Endothelial cell of umbilical vein (primary cell): ENCODE measurements around the gene MAPK11. TPM values are rescaled to one million over a fixed set of nuclear protein-coding genes. Genes with fewer than 3 reads are reported as not detected.

ENCODE experiments used
- BruUV-seq: library from RNA; stranded (reverse); fragments of 400-500 nt; replicated peaks from 2 replicates; lab custom pipeline; 2021; lab: Mats Ljungman, UMichigan
- CTCF ChIA-PET: fragments of 300-600, 350-600 bp; sonication (Branson Sonifier 250); formaldehyde crosslinking; loops from one replicate; lab custom pipeline; 2021; ENCODE audit warnings: antibody characterized with exemption, inconsistent platforms; lab: Charles Lee
- POLR2A ChIA-PET: fragments of 300-600, 350-600 bp; sonication (Branson Sonifier 250); formaldehyde crosslinking; loops from one replicate; lab custom pipeline; 2021; ENCODE audit warnings: antibody characterized with exemption, inconsistent platforms; lab: Charles Lee
- DNase-seq: peaks from one replicate; pipeline ENCODE4 v3.0.0-alpha.2; 2011; ENCODE audit warnings: low read depth, low spot score
- FAIRE-seq: peaks from 2 replicates; lab custom pipeline; 2011; peaks lifted over from hg19 to GRCh38; lab: Jason Lieb, UNC
- H2AFZ ChIP-seq: 2 replicates; pipeline ENCODE4 v1.6.0; 2012; ENCODE audit warnings: low read depth, low read length, control low read depth, inconsistent platforms
- H3K27ac ChIP-seq: 2 replicates; pipeline ENCODE4 v1.5.1; 2011; ENCODE audit warnings: low read depth, mild to moderate bottlenecking, control low read depth, low read length, moderate library complexity; ENCODE audit not compliant: insufficient read depth
- H3K27me3 ChIP-seq, 2 experiments: 2 replicates each; pipeline versions ENCODE4 v1.6.0 to v1.6.1; 2011; ENCODE audit warnings: low read length in 2 of 2, mixed read lengths in 1 of 2; ENCODE audit not compliant: control insufficient read depth in 2 of 2, insufficient read depth in 2 of 2
- H3K36me3 ChIP-seq, 2 experiments: 2 replicates in 1 of 2; 3 replicates in 1 of 2; pipeline ENCODE4 v1.5.1; 2011; ENCODE audit warnings: low read length in 2 of 2, mild to moderate bottlenecking in 1 of 2, moderate library complexity in 1 of 2; ENCODE audit not compliant: control insufficient read depth in 2 of 2, insufficient read depth in 2 of 2; ENCODE audit errors: extremely low read depth in 1 of 2
- H3K4me1 ChIP-seq: 3 replicates; pipeline ENCODE4 v1.5.1; 2011; ENCODE audit warnings: mild to moderate bottlenecking, low read length; ENCODE audit not compliant: control insufficient read depth, insufficient read depth; ENCODE audit errors: extremely low read depth
- H3K4me2 ChIP-seq: 2 replicates; pipeline ENCODE4 v1.6.1; 2011; ENCODE audit warnings: low read length, control low read depth, mixed read lengths; ENCODE audit not compliant: insufficient read depth
- H3K4me3 ChIP-seq, 3 experiments: fragments of 200-600 bp in 1 of 3; sonication (generic), shearing (Covaris generic) in 1 of 3; replicated peaks in 1 of 3; 2 replicates each; pipeline ENCODE4 v1.5.1; 2011 to 2016; ENCODE audit warnings: control low read depth in 3 of 3, low read length in 3 of 3, mild to moderate bottlenecking in 2 of 3, inconsistent platforms in 1 of 3, low read depth in 1 of 3, moderate library complexity in 1 of 3; ENCODE audit not compliant: insufficient read depth in 1 of 3
- H3K79me2 ChIP-seq: 2 replicates; pipeline ENCODE4 v1.6.0; 2012; ENCODE audit warnings: low read length, inconsistent platforms; ENCODE audit not compliant: control insufficient read depth, insufficient read depth
- H3K9ac ChIP-seq: replicated peaks from 2 replicates; pipeline ENCODE3; 2011; ENCODE audit warnings: low read length, control low read depth; ENCODE audit not compliant: insufficient read depth; ENCODE audit errors: extremely low read depth
- H3K9me1 ChIP-seq: replicated peaks from 3 replicates; pipeline ENCODE4 v1.6.0; 2011; ENCODE audit warnings: mild to moderate bottlenecking, low read length; ENCODE audit not compliant: control insufficient read depth, insufficient read depth; ENCODE audit errors: extremely low read depth
- H3K9me3 ChIP-seq: replicated peaks from 2 replicates; pipeline ENCODE4 v1.5.1; 2012; ENCODE audit warnings: low read length, inconsistent platforms; ENCODE audit not compliant: control insufficient read depth, insufficient read depth
- H4K20me1 ChIP-seq: replicated peaks from 2 replicates; pipeline ENCODE3; 2011; ENCODE audit warnings: mild to moderate bottlenecking, low read length; ENCODE audit not compliant: control insufficient read depth, insufficient read depth; ENCODE audit errors: extremely low read depth
- CTCF ChIP-seq, 2 donors: IDR thresholded peaks; 1 replicate in 1 of 2; 2 replicates in 1 of 2; pipeline ENCODE4 v1.5.1; 2011; ENCODE audit warnings: low read length in 2 of 2, mild to moderate bottlenecking in 2 of 2, moderate library complexity in 2 of 2, control low read depth in 1 of 2, inconsistent platforms in 1 of 2, low read depth in 1 of 2; ENCODE audit not compliant: insufficient read depth in 1 of 2; ENCODE audit errors: extremely low read depth in 1 of 2
- EZH2 ChIP-seq: IDR thresholded peaks from 2 replicates; pipeline ENCODE4 v1.6.1; 2012; ENCODE audit warnings: borderline replicate concordance, low read depth, mild to moderate bottlenecking, moderate library complexity, low read length, inconsistent platforms; ENCODE audit not compliant: severe bottlenecking
- FOS ChIP-seq: IDR thresholded peaks from 2 replicates; pipeline ENCODE4 v1.6.1; 2011; ENCODE audit warnings: mild to moderate bottlenecking, low read length, moderate library complexity, borderline replicate concordance; ENCODE audit not compliant: insufficient read depth
- GATA2 ChIP-seq: IDR thresholded peaks from 2 replicates; pipeline ENCODE4 v1.7.0; 2011; ENCODE audit warnings: low read depth, mild to moderate bottlenecking, moderate library complexity, mixed read lengths, low read length; ENCODE audit not compliant: insufficient read length, insufficient read depth
- JUN ChIP-seq: IDR thresholded peaks from 2 replicates; pipeline ENCODE4 v1.6.1; 2011; ENCODE audit warnings: borderline replicate concordance, low read depth; ENCODE audit not compliant: insufficient read length, insufficient read depth
- MAX ChIP-seq: IDR thresholded peaks from 2 replicates; pipeline ENCODE4 v1.6.1; 2011; ENCODE audit not compliant: insufficient read depth, insufficient read length
- MYC ChIP-seq: IDR thresholded peaks from one replicate; pipeline ENCODE4 v1.6.1; 2011; ENCODE audit warnings: mild to moderate bottlenecking, low read depth, low read length
- POLR2A ChIP-seq: IDR thresholded peaks from 2 replicates; pipeline ENCODE4 v1.6.1; 2012; ENCODE audit warnings: low read depth, mild to moderate bottlenecking, control low read depth, low read length
- POLR2AphosphoS5 ChIP-seq: IDR thresholded peaks from 2 replicates; pipeline ENCODE4 v1.6.1; 2012; ENCODE audit warnings: low read depth, mild to moderate bottlenecking, control low read depth, low read length, moderate library complexity; ENCODE audit not compliant: insufficient read depth
- dilution Hi-C: fragments of 300-500 bp; cut with MboI; formaldehyde crosslinking; loops from one replicate; pipeline ENCODE4 v1.15.0; 2019; ENCODE audit warnings: low sequenced_read_pairs; ENCODE audit not compliant: extremely low pct_ligation_motif_present
- intact Hi-C: fragments of 100-400 bp; cut with micrococcal nuclease; formaldehyde crosslinking; loops from one replicate; pipeline ENCODE4 v1.10.0; 2022
- polyA plus RNA-seq, 4 experiments: library from polyadenylated mRNA; depleted of rRNA in 3 of 4; stranded (reverse) in 3 of 4; unstranded in 1 of 4; fragments of >200 nt; gene quantifications; 2 replicates each; pipeline versions ENCODE4 v1.2.1 to v1.2.3, GENCODE V29; 2011 to 2012; ENCODE audit warnings: missing spikeins in 1 of 4
- total RNA-seq: library from RNA; stranded (reverse); gene quantifications from 2 replicates; pipeline ENCODE4 v1.2.3, GENCODE V29; 2021

The MAPK11 gene
- total and polyA plus RNA-seq, 2 donors (not counting 3 experiments of a cell fraction or from before 2014, with no cell fraction given), result 22.8 to 26.3 TPM

- POLR2A ChIA-PET, result no interaction called here
- dilution Hi-C loops, result no loop called here
- H3K4me2 ChIP-seq, result no peak overlapping the region
- no peak overlapping the region for H2AFZ ChIP-seq
- BruUV-seq, result no TSS peak
- H3K27ac ChIP-seq, result no peak overlapping the region
- no peaks in the 10 kb centered on the region for H3K9me3 ChIP-seq
- no peaks in the 10 kb centered on the region for H3K27me3 ChIP-seq
- CTCF ChIA-PET, result no interaction called here
- H3K9ac ChIP-seq, result no peak overlapping the region
- H3K4me3 ChIP-seq, result no peak overlapping the region
- DNase-seq, result no peak
- no peak for FAIRE-seq
- H3K9me1 ChIP-seq, result no peaks in the 10 kb centered on the region
- TF ChIP-seq FOS (no peak), CTCF (IDR thresholded peaks at IDR 0.05; ENCODE audit: extremely low read depth in 1 of 2, insufficient read depth in 1 of 2, low read depth in 1 of 2, low read length in 2 of 2) (no peak), GATA2 (no peak), JUN (no peak), POLR2A (no peak), POLR2AphosphoS5 (no peak), MAX (no peak), EZH2 (no peak), MYC (no peak)
- H3K79me2 ChIP-seq, result peaks cover 8% of the 10 kb centered on the region
- H3K36me3 ChIP-seq, result peaks cover 32 to 78% of the 10 kb centered on the region in 2 experiments
- intact Hi-C loops, result no loop called here
- H4K20me1 ChIP-seq, result no peaks in the 10 kb centered on the region
- H3K4me1 ChIP-seq, result peaks cover 2% of the 10 kb centered on the region
Measured at GRCh38 chr22:50284479-50284878, 14.3 kb upstream of the MAPK11 start.
